GM18517 (cell line): ENCODE data around the gene HOTAIR.

ENCODE experiments used
- ATAC-seq: cut with Tn5 transposase; IDR thresholded peaks from one replicate; pipeline ENCODE4 v1.9.1; 2021; ENCODE audit warnings: mild to moderate bottlenecking, moderate library complexity; ENCODE audit not compliant: unreplicated experiment

HOTAIR gene

DNA sequence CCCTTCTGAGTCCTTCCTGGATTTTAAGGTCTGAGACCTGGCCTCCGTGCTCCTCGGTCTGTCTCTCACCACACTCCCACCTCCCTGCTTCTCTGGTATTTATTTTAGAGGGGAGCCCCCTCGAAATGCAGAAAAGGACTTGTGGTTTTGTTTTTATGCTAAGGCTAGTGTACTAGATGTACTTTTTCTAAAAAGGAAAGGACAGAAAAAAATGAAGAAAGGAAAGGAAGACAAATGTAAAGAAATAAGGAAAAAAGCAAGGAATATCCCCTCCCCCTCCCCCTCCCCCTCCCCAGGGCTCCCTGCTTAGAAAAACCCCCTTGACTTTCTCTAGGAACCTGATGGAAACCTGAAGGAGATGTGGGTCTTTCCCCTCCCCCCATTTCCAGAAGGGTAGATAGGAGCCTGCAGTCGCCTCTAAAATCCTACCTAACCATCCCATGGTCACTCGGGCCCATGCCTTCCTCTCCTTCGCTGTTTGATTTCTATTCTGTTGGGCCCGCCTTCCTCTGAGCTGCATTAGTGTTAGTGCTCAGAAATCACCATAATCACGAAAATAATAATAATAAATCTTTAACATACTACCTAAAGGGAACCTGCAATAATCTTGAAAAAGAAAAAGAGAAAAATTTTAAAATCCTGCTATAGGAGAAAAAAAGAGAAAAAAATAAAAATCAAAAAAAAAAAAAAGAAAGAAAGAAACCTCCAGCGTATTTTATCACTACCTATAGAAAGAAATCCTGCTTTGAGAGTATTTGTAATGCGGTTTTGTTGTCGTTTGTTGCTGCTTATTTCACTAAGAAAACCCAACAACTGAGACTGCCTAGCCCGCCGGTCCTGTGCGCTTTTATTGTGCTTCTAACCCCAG lies 37.1 kb upstream of the HOTAIR start:
- ATAC-seq, result no peak

DNA sequence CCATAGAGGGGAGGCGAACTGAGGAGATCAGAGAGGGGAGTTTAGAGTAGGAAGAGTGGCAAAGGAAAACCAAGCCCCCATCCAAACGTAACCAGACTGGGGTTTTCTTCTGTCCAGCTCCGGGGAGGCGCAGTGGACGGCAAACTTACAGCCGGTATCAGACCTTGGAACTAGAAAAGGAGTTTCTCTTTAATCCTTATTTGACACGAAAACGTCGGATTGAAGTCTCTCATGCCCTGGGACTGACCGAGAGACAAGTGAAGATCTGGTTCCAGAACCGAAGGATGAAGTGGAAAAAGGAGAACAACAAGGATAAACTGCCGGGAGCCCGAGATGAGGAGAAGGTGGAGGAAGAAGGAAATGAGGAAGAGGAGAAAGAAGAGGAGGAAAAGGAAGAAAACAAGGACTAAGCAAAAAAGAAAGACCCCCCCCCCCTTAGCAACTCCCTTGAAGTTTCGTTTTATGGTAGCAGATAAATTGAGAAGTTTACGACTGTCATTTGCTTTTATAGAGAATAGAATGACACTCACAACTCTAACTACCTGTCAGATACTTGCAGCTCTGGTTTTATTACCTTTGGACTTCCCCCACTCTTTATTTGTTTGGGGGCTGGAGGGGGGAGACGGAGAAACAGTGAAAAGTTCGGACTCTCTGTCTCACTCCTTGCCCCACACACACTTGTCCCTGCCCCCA lies 36.4 kb upstream of the HOTAIR start:
- no peak for ATAC-seq

DNA sequence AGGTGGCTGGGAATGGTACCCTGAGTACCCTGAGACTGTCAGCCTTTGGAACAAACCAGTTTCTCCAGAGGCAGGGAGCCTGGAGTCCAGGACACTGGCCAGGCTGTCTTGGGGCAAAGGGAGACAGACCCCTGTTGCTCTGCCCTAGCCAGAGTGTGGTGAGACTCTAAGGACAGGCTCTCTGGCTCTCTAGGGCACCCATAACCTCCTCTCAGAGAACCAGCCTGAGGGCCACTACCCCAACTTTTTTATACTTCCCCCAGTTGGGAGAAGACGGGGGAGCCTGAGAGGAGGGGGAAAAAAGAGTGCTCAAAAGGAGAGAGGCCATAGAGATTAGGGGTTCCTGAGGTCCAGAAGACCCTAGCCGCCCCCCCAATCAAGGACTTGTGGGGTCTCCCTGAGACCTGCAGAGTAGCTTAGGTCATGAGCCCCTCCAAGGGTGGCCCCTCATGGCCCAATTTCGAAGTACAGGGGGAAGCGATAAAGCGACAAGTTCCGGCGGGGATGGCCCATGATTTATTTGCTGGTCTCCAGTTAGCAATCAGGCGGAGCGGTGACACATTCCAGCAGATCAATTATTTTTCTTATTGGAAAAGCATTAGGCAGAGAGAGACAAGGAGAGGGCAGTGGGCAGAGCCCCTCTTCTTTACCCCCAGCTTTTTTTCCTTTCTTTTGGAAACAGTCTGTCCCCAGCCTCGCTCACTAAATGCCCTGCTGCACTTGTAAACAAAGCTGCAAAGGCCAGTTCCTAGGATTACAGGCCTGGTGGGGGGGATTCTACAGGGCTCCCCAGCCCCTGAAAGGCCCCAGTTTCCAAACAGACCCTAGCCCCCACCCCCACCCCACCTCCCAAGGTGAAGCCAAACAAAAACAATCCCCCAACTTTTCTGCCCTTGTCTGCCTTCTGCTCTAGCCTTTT lies 35.6 kb upstream of the HOTAIR start:
- no peak for ATAC-seq

DNA sequence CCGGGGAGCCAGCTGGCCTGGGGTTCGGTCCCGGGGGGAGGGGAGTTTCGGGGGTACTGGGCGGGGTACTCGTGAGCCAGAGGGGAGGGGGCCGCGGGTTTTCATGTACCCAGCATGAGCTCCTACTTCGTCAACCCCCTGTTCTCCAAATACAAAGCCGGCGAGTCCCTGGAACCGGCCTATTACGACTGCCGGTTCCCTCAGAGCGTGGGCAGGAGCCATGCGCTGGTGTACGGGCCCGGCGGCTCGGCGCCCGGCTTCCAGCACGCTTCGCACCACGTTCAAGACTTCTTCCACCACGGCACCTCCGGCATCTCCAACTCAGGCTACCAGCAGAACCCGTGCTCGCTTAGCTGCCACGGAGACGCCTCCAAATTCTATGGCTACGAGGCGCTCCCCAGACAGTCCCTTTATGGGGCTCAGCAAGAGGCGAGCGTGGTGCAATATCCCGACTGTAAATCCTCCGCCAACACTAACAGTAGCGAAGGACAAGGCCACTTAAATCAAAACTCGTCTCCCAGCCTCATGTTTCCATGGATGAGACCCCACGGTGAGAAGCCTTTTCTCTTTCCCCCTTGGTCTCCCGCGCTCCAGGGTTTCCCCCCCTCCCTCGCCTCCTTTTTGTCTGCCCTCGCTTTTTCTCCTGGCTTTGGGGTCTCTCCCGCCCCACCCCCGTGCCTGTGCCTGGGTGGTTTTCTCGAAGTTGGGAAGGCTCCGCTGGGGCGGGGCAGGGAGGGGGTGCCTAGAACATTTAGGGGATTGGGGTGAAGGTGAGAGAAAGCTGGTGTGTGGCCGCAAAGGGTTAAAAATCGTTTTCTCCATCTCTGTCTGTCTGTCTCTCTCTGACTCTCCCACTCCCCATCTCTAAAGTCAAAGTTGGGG lies 34.7 kb upstream of the HOTAIR start:
- no peak for ATAC-seq

DNA sequence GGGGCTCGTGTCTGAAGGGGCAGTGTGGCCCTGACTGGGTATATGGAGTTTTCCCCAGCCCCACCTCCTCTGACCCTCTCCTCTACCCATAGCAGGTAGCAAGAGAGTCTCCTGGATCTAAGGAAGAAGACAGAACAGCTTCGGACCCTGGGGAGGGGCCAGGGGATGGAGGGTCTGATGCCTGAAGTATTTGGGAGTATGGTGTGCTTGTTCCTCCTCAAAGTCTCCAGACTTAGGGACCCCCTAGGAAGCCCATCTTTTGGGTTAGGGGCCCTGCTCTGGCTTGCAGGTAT lies 33.5 kb upstream of the HOTAIR start:
- ATAC-seq, result no peak

DNA sequence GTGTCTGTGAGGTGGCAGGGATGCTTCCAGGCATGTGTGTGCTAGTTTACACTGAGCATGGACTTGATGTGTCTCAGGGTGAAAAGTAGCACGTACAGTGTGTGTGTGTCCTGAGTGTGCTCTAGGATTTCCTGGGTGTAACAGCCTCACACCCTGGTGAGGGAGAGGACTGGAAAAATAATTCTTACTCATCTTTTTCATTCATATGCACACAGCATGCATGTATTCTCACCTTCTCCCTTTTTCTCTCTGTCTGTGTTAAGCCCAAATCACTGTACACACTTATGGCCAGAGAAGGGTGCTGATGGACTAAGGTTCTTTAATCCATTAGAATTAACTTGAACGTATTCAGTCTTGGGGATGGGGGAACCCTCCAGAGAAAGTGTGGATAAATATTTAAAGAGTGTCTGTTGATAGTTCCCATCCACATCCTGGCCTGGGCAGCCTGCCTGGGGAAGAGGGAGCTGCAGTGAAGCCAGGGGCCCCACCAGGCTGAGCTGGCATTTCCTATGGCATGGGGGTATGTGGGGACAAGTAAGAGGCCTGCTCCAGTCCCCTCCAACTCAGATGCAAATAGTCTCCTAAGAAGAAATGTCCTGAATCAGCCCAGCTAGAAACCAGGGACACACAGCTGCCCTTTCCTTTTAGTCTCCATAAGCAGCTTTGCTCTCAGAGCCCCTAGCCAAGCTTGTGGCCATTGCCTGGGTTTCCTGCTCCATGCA lies 32.9 kb upstream of the HOTAIR start:
- no peak for ATAC-seq

DNA sequence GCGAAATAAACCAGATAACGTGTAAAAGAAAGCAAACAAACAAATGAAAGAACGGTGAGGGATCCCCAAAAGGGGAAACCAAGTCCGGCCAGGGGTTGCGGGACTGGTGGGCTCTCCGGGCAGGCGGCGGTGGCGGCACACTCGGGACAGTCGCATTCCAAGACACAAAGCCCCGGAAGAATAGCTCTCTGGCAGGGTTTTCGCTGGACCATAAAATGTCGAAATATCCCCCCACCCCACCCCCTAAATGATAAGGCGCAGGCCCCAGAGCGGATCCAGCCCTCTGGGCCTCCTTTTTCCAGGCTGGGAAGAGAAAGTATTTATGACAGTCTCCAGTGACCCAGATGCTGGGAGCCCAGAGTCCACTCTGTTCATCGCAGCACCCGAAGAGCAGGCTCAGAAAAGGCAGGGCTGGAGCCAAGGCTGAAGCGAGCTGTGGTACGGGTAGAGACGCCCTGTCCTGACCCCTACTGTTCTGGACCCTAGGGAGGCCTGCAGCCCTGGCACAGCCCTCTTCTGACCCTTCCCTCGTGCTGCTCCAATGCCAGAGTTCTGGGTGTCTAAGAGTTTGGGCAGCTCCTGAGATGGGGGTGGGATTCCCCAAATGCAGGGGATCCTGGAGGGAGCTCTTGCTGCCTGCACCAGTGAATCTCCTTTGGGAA lies 31.9 kb upstream of the HOTAIR start:
- no peak for ATAC-seq

DNA sequence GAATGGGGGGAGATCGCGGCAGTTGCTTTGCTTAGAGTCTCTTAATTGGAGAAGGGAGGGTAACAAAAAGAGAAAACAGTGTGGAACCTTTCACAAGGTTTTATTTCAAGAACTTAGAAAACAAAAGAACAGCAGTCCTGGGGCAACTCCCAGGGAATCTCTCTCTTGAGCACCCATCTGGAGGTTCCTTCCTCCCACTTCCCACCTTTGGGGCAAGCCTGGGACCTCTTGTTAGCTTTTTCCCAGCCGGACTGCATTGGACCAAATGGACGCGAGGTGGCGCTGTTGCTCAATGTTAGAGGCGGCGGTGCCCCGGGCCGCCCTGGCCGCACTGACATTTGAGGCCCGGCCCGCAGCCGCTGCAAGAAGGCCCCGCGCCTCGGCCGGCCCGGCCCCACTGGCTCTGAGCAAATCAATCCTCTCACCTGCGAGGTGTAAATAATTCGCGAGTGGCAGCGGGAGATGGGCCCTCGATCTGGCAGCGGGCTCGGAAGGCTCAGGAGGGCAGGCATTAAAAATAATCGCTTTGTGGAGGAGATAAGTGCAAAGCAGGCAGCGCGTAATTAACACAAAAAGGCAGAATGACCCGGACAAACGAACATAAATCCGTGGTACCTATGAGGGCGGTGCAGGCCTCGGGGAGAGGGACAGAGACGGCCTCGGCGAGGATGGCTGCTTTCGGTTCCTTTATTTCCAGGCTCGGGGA lies 31.3 kb upstream of the HOTAIR start:
- ATAC-seq, result no peak

DNA sequence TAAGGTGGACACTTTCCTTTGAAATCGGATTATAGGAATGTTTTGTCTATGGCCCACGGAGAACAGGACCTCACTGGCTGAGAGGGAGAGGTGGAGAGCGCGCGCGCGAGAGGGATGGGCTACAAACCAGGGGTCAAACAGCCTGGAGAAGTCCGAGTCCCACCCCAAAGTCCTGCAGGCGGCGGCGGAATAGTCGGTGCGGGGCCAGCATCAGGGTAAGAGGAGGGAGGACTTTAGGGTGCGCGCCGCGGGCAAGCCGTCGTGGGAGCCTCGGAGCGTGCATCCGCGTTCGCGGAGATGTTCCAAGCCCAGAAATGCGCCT lies 30.7 kb upstream of the HOTAIR start:
- ATAC-seq, result no peak

DNA sequence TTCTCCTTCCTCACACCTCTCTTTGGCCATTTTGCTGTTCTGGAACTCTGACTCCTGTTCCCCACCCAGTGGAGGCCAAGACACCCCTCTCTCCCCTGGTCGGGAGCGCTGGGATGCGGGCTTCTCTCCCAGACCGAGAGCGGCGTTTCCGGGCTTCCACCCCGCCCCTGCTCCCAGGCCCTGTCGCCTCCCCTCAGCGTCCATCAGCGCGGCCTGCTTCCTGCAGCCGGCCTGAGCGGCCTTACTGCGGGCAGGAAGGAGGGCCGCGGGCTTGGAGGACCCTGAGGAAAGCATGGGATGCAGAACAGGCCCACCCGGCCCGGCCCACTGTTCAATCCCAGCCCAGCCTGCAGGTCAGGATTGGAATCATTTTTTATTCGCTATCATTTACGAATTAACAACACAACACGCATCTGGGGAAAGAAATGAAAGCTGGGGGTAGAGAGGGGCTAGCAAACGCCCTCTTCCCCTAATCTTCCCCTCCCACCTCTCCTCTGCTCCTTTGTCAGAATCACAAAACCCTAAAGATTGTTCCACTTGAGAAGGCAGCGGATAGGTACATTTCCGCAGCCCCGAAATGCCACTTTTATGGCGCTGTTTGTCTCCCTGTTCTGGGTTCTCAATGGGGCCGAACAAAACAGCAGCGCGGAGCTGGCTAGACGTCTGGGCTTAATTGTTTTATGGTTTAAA lies 30.2 kb upstream of the HOTAIR start:
- no peak for ATAC-seq

DNA sequence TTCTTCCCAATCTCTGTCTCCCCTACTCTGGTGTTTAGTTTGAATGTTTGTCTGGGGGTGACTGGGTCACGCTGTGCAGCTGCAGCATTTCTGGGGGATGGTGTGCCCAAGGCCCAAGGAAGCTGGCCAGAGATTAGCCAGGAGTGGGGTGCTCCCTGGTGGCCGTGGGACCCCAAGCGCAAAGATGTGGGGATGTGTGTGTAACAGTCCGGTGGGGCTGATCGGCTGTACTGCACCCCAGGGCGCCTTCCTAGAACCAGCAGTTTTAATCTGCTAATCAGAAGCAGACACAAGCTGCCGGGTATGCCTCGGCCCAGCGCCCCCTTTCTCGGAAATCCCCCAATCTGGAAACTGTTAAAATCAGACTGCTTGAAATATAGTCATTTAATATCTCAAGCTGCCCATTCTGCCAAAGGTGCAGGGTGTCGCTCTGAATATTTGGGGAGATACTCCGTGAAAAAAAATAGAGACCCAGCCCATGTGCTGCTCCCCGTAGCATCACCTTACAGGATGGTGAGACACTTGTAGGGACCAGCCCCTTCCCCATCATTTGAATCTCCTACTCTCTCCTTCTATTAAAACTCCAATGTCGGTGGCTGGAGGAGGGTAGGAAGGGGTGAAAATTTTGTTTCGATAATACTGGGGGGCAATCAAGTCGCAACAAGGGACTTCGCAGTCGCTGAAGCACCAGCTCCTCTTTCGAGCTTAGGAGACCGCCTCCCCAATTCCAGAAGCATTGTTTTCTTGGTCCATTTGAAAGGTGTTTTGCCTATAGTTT lies 29.5 kb upstream of the HOTAIR start:
- ATAC-seq, result no peak

DNA sequence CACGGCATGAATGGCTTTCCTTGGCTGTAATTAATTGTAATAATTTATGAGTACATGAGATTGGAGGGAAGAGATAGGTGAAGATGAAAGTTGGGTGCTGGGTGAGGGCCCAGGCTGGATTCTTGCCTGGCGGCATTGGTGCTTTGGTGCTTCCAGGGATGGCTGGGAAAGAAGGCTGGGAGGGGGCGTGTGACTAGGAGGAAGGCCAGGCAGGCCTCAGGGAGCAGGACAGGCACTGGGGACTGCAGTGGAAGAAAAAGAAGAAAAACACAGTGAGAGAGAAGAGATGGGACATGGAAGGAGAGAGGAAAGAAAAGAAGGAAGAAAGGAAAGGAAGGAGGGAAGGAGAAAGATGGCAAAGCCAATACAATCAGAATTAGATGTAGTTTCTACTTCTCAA lies 28.9 kb upstream of the HOTAIR start:
- ATAC-seq, result no peak

DNA sequence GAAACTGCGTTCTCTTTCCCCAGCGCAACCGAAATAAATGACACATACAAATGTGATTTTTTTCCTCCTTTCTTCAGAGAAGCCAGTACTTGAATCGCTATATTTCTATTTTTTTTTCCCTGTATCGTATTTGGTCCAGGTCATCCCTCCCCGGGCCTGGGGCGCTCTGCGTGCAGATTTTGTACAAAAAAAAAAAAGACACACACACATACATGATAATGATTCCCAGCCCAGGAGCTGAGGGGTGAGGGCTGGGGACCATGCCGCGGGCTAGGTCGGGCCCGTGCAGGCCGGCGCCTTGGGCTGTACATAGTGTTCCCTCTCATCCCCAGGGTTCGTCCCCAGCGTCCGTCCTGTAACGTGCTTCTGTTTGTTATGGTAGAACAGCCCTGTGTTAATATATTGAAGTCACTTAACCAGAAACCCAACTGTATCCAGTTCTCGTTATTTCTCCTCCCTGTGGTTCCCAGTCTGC lies 28.2 kb upstream of the HOTAIR start:
- ATAC-seq, result no peak

DNA sequence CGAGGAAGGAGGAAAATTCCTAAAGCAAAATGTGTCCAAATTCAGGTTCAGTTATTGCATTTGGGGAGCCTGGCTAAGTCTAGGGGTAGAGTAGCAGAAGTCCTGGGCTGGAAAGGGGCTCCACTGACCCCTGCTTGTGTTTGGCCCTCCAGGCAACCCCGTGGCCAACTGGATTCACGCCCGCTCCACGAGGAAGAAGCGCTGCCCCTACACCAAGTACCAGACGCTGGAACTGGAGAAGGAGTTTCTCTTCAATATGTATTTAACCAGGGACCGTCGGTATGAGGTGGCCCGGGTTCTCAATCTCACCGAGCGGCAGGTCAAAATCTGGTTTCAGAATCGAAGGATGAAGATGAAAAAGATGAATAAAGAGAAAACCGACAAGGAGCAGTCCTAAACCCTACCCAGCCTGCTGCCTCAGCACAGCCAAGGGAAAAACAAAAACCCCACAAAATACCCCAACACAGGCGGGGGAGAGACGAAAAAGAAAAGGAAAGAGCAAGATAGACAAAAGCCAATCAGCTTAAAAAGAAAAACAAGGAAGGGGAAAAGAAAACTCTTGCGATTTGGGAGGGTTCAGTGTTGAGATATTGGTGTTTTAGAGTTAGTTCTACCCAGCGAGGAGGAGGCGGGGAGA lies 27.6 kb upstream of the HOTAIR start:
- ATAC-seq, result no peak

DNA sequence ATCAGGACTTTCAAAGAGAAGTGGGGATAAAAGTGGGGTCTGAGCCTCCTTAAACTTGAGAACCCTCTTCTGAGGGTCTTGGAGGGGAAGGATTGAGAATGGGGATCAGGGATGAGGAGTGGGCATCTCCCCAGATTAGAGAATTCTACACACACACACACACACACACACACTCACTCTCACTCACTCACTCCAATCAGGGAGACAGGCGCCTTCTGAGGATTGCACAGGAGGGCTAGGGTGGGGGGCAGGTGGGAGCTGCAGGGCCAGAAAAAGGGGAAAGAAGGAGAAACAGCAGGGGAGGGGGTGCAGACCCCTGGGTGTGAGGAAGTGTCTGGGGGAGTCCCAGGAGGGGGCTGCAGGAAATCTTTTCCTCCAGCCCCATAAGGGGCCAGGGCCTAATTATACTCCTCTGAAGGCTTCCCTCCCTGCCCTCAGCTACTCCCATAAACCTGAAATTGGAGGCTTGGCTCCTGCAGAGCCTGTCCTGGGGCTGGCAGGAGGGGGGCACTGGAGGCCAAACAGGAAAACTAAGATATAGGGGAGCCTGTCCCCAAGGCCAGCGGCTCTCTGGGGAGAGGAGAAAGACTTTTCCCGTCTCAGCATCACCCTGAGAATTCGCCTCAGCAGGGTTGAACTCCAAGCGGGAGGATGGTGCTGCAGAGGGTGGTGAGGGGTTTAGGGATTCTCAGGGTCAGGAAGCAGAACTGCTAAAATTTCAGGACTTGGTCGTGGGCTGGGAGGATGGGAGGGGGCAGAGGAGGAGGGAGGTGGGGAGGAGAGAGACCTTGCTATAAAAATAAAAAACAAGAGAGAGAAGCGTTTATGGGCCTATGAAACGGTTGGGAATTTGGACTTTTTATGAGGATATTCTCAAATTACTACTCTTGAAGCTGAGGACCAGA lies 26.8 kb upstream of the HOTAIR start:
- ATAC-seq, result no peak
